NCI-H1105 (cell line): Measurements from ENCODE around the gene PRR9.

Source experiments
- DNase-seq: peaks from one replicate; lab custom pipeline; 2025; lab: John Stamatoyannopoulos, UW

PRR9 gene

DNA sequence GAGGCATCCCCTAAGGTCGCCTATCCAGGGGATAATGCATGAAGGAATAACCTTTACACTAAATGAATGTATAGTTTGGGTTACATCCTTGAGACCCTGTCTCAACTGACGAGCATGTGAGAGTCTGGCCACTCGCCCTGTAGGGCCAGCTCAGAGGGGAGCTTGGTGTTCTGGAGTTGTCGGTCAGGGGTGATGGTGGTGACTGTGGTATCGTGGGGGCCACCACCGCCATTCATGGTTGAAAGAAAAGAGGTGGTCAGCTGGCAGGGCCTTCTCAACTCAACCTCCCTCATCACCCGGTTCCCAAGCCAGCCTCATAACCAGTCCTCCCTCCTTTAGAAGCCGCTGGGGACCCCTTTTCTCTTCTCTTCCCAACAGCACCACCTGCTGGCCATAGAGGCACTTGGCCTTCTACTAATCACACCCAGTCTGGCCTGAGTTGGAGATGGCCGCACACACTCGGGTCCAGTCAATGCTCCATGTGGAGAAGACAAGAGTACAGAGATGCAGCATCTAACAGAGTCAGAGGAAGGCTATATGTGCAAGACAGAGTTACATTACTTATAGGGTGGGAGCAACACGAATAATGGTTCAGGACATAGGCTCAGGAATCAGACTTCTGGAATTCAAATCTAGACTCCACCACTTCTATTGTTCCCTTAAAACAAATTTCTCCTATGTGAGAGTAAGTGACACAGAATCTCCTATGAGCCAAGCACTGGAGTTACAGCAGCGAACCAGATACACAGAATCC, 11.9 kb downstream of the PRR9 start:
- peak; percentile 3 for DNase-seq

- no peak for DNase-seq
Measured at GRCh38 chr1:153231363-153231762, 14.0 kb downstream of the PRR9 start.

GRCh38 chr1:153231785-153232184, 14.4 kb downstream of the PRR9 start:
- DNase-seq = no peak

DNA sequence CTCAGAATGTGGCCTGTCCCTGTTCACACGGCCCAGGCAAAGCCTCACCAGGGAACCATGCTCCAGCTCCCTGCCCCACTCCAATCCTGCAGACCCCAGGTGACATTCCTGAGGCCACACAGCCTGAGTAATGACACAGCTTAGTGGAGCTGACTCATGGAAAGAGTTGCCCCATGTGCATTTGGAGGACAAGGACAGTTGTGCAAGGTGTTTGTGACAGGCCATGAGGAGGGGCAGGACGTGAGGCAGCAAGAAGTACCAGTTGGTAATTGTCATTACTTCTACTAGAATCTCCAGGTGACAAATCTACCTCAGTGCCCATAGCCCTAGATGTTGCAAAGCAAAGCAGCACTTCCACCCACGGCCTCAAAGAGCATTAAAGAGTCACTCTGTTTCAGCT, 15.2 kb downstream of the PRR9 start:
- DNase-seq = no peak

GRCh38 chr1:153233448-153233847, 16.1 kb downstream of the PRR9 start:
- no peak for DNase-seq

DNA sequence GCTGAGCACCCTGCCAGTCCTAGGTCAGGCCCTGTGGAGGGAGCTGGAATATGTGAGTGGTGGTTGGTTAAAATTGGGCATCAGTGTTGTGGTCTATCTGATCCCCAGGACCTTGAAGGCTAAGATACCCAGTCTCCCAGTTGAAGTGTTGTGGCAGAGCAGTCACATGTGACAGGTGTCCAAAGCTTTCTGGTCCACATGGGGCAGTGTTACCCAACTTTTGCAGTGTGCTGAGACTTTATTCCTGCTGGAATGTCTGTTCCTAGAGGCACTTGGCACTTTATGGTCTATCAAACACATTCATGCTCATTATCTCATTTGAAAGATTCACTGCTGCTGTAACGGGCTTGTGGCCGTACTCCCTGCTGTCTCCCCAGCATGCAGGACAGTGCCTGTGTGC, 21.1 kb downstream of the PRR9 start:
- DNase-seq = no peak

GRCh38 chr1:153242160-153242559, 24.8 kb downstream of the PRR9 start:
- no peak for DNase-seq

- DNase-seq = no peak
Measured at GRCh38 chr1:153245466-153245865, 28.1 kb downstream of the PRR9 start.

GRCh38 chr1:153246018-153246417, 28.6 kb downstream of the PRR9 start:
- DNase-seq = no peak

GRCh38 chr1:153246825-153247224, 29.4 kb downstream of the PRR9 start:
- no peak for DNase-seq

DNA sequence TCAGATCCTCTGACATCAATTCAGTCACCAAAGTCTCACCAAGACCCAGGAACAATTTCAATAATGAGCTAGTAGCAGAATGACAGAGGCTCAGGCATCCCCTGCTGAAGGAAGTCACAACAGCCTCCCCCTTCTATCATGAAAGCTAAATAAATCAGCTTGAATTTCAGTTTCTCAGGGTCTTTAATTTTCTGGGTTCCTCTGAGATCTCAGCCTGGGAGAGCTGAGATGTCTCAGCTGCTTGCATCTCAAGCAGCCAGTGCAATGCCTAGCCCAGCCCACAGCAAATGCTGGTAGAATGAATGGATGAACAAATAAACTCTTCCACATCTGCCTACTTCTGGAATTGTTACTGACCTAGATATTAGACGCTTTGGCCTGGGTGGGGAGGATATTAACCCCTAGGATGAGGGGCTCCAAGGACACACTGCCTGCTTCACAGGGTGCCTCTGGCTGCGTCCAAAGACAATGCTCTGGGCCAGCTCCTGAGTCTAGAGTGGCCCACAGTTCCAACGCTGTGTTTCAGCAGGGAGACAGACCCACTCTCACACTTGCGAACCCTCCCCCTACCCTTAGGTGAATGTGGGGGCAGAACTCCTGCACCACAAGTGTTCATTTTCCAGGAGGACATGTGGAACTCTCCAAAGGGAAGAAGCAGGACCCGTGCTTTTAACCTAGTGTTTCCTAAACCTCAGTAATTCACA, 30.9 kb downstream of the PRR9 start:
- DNase-seq = no peak

DNA sequence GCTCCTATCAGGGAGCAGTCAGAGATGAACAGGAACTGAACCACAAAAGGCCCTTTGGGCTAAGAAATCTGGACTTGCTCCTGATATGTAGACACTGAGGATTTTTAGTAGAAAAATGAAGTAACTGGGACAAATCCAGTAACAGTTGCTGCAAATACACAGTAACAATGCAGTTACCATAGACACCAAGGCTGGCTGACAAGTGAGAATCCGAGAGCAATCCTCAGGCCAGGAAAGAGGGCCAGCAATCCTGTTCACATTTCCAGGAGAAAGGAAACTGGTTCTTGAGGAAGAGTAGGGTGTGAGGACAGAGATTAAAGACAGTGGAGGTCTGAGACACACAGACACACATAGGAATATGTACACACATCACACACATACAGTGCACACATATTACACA, 32.8 kb downstream of the PRR9 start:
- DNase-seq = no peak

DNA sequence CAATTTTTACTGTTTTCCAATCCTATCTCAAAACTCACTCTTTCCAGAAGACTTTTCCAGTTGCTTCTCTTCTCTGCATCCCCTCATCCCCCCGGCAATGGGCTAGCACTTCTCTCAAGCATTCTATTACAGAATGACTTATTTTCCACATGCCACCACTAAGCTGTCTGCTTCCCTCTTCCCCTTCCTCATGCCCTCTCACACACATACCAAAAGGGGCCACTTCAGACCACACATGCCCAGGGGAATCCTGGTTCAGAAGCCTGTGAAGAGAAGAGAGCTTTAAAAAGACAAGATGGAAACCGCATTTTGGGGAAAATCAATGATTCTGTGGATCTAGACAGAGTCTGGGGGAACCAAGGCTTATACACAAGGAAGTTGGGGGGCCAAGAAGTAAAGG, 33.7 kb downstream of the PRR9 start:
- no peak for DNase-seq

DNA sequence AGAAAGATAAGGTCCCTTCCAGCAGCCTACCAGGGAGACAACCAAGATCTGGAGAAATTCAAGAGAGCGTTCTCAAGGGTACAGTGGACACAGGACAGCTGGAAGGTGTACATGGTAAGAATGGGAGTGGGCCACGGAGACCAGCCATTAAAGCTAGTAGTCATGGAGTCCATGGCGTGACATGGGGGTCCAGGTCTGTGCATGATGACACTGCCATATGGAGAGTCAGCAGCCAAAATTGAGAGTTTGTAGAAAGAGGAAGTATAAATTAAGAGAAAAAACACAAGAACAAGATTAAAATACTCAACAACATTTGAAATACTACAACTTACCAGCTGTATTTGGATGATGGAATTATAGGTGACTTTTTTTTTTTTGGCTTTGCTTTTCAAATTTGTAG, 34.2 kb downstream of the PRR9 start:
- DNase-seq = no peak

- DNase-seq = no peak
Measured at GRCh38 chr1:153251988-153252387, 34.6 kb downstream of the PRR9 start.

DNA sequence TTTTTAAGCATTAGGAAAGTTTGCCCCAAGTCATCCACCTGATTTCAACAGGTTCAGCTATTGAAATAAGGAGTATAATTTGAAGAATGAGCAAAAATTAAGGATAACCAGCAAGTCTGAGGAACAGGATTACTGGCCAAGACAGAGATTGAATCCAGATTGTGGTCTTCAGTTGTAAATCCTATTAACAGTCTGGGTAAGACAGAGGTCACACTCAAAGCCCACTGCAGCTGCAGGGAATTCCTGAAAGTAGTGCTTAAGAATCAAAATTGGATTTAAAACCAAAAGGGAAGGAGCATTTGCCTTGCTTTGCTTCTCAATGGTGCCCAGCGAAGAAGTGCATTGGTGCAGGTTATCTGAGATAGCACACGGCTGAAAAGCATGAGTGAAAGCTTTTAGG, 35.7 kb downstream of the PRR9 start:
- no peak for DNase-seq

DNA sequence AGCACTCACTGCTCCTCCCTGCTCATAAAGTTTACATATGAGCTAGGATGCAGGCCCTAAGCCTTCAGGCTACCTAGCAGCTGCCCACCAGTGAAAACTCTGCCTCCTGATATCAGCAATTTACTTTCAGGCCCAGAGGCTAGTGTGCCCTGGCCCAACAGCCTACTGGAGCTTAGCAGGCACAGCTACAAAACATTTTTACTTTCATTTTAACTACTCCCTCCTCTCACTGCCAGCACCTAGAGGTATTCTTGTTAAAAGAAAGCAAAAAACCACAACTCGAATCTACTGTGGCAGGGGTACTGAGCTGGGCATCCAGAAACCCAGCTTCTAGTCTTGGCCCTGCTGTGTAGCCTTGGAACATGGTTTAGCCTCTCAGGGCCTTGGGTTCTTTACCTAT, 36.3 kb downstream of the PRR9 start:
- DNase-seq = no peak

- DNase-seq = no peak
Measured at GRCh38 chr1:153259387-153259786, 42.0 kb downstream of the PRR9 start, which contains the start of gene LORICRIN. Gene LORICRIN (plus strand): TSS chr1:153259687. CDS start chr1:153260950, 1,263 bp downstream.

- no peak for DNase-seq
Measured at GRCh38 chr1:153260585-153261280, 43.3 kb downstream of the PRR9 start.

GRCh38 chr1:153261281-153262069, 44.1 kb downstream of the PRR9 start:
- DNase-seq = no peak

- DNase-seq = no peak
Measured at GRCh38 chr1:153262070-153262366, 44.6 kb downstream of the PRR9 start.

DNA sequence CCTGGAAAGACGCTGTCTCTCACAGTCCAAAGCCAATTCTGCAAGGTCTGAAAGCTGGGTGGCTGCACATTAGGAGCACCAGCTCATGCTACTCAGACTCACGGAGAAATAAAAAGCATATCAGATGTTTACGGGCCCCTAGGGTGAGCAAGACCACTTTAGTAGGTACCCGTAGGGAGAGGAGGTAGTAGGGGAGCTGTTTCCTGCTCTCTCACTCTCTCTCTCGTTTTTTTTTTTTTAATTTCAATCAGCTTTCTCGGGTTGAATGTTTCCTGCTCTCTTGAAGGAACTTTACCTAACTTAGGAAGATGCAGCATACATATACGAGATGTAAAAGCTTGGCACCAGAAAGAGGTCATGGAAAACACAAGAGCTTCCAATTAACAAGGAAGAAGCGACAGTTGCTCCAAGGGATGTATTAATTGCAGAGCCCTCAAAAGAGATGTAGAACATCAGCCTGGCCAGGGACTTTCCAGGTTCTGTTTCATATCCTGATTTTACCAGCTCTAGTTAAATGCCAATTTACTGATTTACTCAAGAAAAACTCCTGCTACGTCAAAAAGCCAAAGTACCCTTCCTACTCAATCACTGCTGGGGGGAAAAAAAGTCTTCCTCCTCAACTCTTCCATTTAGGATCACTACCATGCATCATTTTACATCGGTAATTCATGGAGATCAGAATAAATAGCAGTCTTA, 45.2 kb downstream of the PRR9 start:
- DNase-seq = no peak
